Measurements from ENCODE around the gene ERCC6L.

ERCC6L gene, protein sequence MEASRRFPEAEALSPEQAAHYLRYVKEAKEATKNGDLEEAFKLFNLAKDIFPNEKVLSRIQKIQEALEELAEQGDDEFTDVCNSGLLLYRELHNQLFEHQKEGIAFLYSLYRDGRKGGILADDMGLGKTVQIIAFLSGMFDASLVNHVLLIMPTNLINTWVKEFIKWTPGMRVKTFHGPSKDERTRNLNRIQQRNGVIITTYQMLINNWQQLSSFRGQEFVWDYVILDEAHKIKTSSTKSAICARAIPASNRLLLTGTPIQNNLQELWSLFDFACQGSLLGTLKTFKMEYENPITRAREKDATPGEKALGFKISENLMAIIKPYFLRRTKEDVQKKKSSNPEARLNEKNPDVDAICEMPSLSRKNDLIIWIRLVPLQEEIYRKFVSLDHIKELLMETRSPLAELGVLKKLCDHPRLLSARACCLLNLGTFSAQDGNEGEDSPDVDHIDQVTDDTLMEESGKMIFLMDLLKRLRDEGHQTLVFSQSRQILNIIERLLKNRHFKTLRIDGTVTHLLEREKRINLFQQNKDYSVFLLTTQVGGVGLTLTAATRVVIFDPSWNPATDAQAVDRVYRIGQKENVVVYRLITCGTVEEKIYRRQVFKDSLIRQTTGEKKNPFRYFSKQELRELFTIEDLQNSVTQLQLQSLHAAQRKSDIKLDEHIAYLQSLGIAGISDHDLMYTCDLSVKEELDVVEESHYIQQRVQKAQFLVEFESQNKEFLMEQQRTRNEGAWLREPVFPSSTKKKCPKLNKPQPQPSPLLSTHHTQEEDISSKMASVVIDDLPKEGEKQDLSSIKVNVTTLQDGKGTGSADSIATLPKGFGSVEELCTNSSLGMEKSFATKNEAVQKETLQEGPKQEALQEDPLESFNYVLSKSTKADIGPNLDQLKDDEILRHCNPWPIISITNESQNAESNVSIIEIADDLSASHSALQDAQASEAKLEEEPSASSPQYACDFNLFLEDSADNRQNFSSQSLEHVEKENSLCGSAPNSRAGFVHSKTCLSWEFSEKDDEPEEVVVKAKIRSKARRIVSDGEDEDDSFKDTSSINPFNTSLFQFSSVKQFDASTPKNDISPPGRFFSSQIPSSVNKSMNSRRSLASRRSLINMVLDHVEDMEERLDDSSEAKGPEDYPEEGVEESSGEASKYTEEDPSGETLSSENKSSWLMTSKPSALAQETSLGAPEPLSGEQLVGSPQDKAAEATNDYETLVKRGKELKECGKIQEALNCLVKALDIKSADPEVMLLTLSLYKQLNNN

DNA sequence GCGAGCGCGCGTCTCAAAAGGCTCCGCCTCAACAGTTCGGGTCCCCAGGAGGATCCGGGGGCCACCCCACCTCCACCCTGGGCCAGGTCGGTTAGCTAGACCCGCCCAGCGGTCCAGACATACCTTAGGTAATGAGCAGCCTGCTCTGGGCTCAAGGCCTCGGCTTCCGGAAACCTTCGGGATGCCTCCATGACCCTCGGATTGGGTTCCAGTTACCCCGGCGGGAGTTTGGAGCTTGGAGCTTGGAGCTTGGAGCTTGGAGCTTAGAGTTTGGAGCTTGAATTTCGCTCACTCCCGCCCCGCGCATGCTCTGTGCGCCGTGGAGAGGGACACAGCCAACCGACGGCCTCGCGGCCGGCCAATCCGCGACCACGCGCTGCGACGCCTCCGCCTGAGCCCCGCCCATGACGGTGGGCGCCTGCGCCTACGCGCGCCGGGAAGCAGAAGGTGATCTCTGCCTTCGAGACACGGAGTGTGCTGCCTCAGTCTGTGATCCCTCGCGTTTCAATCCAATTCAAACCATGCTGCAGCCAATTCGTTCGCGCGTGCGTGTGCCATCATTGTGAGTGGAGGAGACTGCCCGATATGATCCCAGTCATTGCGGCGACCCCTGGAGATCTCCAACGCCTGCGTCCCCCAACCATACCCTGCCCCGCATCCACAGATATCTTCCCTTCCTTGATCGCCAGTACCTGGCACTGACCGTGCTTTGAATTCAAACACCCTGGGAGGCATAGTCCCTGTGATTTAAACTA lies at the start of gene ERCC6L:
TSS of gene ERCC6L (minus strand) at position 307 of the 755 bp plus-strand sequence. CDS start at position 191, 116 bp downstream.
- TF ChIP-seq, protein P1, sequence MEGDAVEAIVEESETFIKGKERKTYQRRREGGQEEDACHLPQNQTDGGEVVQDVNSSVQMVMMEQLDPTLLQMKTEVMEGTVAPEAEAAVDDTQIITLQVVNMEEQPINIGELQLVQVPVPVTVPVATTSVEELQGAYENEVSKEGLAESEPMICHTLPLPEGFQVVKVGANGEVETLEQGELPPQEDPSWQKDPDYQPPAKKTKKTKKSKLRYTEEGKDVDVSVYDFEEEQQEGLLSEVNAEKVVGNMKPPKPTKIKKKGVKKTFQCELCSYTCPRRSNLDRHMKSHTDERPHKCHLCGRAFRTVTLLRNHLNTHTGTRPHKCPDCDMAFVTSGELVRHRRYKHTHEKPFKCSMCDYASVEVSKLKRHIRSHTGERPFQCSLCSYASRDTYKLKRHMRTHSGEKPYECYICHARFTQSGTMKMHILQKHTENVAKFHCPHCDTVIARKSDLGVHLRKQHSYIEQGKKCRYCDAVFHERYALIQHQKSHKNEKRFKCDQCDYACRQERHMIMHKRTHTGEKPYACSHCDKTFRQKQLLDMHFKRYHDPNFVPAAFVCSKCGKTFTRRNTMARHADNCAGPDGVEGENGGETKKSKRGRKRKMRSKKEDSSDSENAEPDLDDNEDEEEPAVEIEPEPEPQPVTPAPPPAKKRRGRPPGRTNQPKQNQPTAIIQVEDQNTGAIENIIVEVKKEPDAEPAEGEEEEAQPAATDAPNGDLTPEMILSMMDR (IDR thresholded peaks at IDR 0.05; ENCODE audit: borderline replicate concordance, control extremely low read depth, extremely low read depth, insufficient read depth, missing control alignments), result no peak
- peak; percentile 93 for DNase-seq (ENCODE audit: low spot score)
- in situ Hi-C loops (cut with MboI; ENCODE audit: low sequenced_read_pairs, unreplicated experiment), result no loop called here

DNA sequence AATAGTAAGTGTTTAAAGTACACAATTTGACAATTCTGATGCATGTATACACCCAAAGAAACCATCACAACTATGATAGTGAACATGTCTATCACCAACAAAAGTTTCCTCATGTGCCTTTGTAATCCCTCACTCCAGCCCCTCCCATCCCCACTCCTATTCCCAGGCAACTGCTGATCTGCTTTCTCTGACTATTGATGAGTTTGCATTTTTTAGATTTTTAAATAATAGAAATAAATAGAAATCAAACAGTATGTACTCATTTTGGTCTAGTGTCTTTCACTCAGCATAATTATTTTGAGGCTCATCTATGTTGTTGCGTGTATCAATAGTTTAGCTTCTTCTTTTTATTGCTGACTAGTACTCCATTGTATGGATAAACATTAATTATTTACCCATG lies 43.5 kb upstream of the ERCC6L start:
- no peak for DNase-seq (ENCODE audit: low spot score)
- in situ Hi-C loops (cut with MboI; ENCODE audit: low sequenced_read_pairs, unreplicated experiment), result loop anchor here (25.0 kb wide), 1 partner anchor 255 kb away; no protein-coding TSS in a partner anchor
- TF ChIP-seq, protein P1 (IDR thresholded peaks at IDR 0.05; ENCODE audit: borderline replicate concordance, control extremely low read depth, extremely low read depth, insufficient read depth, missing control alignments), result no peak

DNA sequence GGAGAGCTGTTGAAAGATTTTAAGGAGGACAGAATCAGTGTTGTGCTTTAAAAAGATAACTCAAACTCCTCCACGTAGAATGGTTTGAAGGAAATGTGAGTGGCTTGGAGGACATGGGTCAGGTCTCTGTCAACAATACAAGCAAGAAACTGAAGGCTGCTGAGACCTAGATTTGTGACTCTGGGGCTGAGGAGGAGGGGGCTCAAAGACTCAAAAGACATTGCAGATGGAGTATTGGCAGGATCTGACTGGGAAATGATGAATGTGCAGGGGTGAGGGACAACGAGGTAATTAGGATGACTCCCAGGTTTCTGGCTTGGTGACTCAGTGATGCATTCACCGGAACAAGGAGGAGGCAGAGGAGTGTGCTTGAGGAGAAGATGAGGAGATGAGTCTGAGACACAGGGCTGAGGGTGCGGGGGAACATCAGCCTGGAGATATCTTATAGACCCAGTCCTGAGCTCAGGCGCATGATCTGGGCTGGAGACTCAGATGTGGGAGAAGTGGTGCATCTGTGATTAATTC lies 41.6 kb upstream of the ERCC6L start:
- in situ Hi-C loops (cut with MboI; ENCODE audit: low sequenced_read_pairs, unreplicated experiment), result loop anchor here (25.0 kb wide), 1 partner anchor 257 kb away; no protein-coding TSS in a partner anchor
- TF ChIP-seq, protein P1 (IDR thresholded peaks at IDR 0.05; ENCODE audit: borderline replicate concordance, control extremely low read depth, extremely low read depth, insufficient read depth, missing control alignments), result no peak
- DNase-seq (ENCODE audit: low spot score), result no peak

DNA sequence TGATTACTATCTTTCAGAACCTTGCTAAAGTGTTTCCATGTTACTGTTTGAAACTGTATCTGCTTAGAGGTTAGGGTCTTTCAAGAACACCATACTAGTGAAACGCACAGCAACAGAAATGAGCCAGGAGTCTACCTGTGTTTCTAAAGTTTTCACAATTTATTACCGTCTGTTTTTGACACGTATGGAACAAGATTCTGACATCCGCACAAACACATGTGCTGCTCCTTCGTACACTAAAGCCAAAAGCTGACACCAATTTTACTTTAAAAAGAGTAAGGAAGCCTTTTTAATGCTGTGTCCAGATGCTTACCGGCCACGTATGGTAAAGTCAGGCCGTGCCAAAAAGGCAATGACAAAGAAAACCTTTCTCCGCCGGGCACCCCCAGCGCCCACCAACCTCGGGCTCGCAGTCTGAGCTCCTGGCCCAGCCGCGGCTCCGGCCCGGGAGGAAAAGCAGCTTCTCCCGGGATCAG lies 37.7 kb upstream of the ERCC6L start:
- DNase-seq (ENCODE audit: low spot score), result no peak
- TF ChIP-seq, protein P1 (IDR thresholded peaks at IDR 0.05; ENCODE audit: borderline replicate concordance, control extremely low read depth, extremely low read depth, insufficient read depth, missing control alignments), result no peak
- in situ Hi-C loops (cut with MboI; ENCODE audit: low sequenced_read_pairs, unreplicated experiment), result loop anchor here (25.0 kb wide), 1 partner anchor 261 kb away; no protein-coding TSS in a partner anchor

DNA sequence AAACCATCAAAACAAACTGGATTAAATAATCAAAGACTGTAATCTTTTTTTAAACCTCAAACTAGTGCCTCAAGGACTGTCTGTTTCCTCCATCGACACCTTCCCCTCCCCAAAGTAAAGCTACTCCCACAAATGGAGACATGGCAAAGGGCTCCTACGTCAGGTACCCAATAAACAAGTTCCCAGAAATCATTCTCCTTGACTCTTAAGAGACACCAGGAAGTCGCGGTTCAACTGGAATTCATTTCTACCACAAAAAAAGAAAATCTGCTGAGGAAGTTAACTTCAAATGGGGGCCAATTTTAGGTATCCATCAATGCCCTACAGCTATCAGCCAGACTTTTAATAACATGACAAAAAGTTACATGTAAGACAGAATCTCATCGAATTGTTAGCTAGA lies 35.7 kb upstream of the ERCC6L start:
- TF ChIP-seq, protein P1 (IDR thresholded peaks at IDR 0.05; ENCODE audit: borderline replicate concordance, control extremely low read depth, extremely low read depth, insufficient read depth, missing control alignments), result no peak
- DNase-seq (ENCODE audit: low spot score), result no peak
- in situ Hi-C loops (cut with MboI; ENCODE audit: low sequenced_read_pairs, unreplicated experiment), result no loop called here
